KMS-11 (cell line): ENCODE results near the gene TMEM42.

Experiments
- H2AFZ ChIP-seq: fragments of 200-600 bp; sonication (generic); 2 replicates; pipeline ENCODE4 v1.6.1; 2016; ENCODE audit warnings: antibody characterized with exemption, mixed run types, low read depth
- H3K27ac ChIP-seq: fragments of 200-600 bp; sonication (generic); 2 replicates; pipeline ENCODE4 v1.6.1; 2016; ENCODE audit warnings: mild to moderate bottlenecking, mixed run types
- H3K27me3 ChIP-seq: fragments of 200-600 bp; sonication (generic); 2 replicates; pipeline ENCODE4 v1.6.1; 2017; ENCODE audit warnings: mild to moderate bottlenecking, low read depth, mixed run types, moderate library complexity; ENCODE audit not compliant: insufficient read depth
- H3K36me3 ChIP-seq: fragments of 200-600 bp; sonication (generic); 2 replicates; pipeline ENCODE4 v1.6.1; 2017; ENCODE audit warnings: mild to moderate bottlenecking, mixed run types; ENCODE audit not compliant: insufficient read depth
- H3K4me1 ChIP-seq: fragments of 200-600 bp; sonication (generic); 2 replicates; pipeline ENCODE4 v1.6.1; 2016; ENCODE audit warnings: mild to moderate bottlenecking, low read depth, mixed run types; ENCODE audit not compliant: poor library complexity, severe bottlenecking
- H3K4me2 ChIP-seq: fragments of 200-600 bp; sonication (generic); 2 replicates; pipeline ENCODE4 v1.7.0; 2016; ENCODE audit warnings: mild to moderate bottlenecking, mixed run types
- H3K4me3 ChIP-seq: fragments of 200-600 bp; sonication (generic); IDR thresholded peaks from 2 replicates; pipeline ENCODE4 v1.6.1; 2017; ENCODE audit warnings: low read depth, low read length, mixed read lengths; ENCODE audit not compliant: insufficient read depth
- H3K79me2 ChIP-seq: fragments of 200-600 bp; sonication (generic); 2 replicates; pipeline ENCODE4 v1.6.1; 2016; ENCODE audit warnings: low read depth, mixed run types; ENCODE audit not compliant: insufficient read depth
- H3K9ac ChIP-seq: fragments of 200-600 bp; sonication (generic); 2 replicates; pipeline ENCODE4 v1.6.1; 2016; ENCODE audit warnings: mild to moderate bottlenecking, mixed run types
- H4K20me1 ChIP-seq: fragments of 200-600 bp; sonication (generic); 2 replicates; pipeline ENCODE4 v1.6.1; 2016; ENCODE audit warnings: mild to moderate bottlenecking, mixed run types; ENCODE audit not compliant: insufficient read depth
- TF ChIP-seq, protein P1 (sequence below): fragments of 200-600 bp; sonication (generic); conservative IDR thresholded peaks from 2 replicates; pipeline ENCODE4 v1.6.1; 2017; ENCODE audit warnings: low read depth, mild to moderate bottlenecking, antibody characterized with exemption, low read length, moderate library complexity, mixed read lengths

The TMEM42 gene

DNA sequence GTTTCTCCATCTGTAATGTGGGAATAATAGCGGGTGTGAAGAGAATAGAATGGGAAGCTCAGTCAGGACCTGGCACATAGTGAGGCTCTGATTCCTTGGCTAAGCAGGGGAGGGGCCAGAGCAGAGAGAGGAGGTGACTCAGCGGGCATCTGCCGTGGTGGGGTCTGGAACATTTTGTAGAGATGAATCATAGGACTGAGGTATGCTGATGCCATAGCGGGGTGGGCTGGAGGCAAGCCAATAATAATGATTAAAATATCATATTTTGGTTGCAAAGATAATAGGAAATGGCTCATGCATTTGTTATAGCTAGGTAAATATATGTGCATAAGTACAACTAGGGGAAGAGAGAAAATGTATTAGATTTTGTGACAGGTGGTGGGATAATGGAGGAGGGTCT, 23.9 kb downstream of the TMEM42 start:
- Histone ChIP-seq H3K36me3 (no peaks in the 10 kb centered on the region), H3K4me3 (no peak overlapping the region), H3K27ac (no peak overlapping the region), H3K27me3 (no peaks in the 10 kb centered on the region), H4K20me1 (no peaks in the 10 kb centered on the region), H3K4me2 (no peak overlapping the region), H2AFZ (no peak overlapping the region), H3K4me1 (peaks cover 5% of the 10 kb centered on the region), H3K79me2 (no peaks in the 10 kb centered on the region), H3K9ac (no peak overlapping the region)
- TF ChIP-seq, protein P1, sequence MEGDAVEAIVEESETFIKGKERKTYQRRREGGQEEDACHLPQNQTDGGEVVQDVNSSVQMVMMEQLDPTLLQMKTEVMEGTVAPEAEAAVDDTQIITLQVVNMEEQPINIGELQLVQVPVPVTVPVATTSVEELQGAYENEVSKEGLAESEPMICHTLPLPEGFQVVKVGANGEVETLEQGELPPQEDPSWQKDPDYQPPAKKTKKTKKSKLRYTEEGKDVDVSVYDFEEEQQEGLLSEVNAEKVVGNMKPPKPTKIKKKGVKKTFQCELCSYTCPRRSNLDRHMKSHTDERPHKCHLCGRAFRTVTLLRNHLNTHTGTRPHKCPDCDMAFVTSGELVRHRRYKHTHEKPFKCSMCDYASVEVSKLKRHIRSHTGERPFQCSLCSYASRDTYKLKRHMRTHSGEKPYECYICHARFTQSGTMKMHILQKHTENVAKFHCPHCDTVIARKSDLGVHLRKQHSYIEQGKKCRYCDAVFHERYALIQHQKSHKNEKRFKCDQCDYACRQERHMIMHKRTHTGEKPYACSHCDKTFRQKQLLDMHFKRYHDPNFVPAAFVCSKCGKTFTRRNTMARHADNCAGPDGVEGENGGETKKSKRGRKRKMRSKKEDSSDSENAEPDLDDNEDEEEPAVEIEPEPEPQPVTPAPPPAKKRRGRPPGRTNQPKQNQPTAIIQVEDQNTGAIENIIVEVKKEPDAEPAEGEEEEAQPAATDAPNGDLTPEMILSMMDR = no peak

DNA sequence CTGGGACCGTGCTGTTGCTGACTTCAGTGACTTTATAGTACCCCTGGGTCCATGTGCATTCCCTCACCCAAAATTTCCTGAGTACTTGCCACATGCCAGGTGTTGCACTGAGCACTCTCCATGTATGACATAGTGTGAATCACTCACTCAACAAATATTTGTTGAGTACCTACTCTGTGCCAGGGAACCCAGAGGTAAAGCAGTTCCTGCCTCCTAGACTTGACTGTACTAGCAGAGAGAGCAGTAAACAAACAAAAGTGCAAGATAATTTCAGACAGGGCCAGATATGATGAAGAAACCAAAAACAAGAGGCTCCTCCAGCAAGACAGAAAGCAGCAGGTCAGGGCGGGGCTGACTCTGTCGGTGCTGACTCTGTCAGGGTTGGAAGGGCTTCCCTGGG, 24.8 kb downstream of the TMEM42 start:
- H3K4me3 ChIP-seq = no peak overlapping the region
- no peak overlapping the region for H2AFZ ChIP-seq
- H3K9ac ChIP-seq = no peak overlapping the region
- no peaks in the 10 kb centered on the region for H3K79me2 ChIP-seq
- H3K27me3 ChIP-seq = no peaks in the 10 kb centered on the region
- no peak overlapping the region for H3K4me2 ChIP-seq
- no peaks in the 10 kb centered on the region for H4K20me1 ChIP-seq
- no peak overlapping the region for H3K27ac ChIP-seq
- H3K4me1 ChIP-seq = no peaks in the 10 kb centered on the region
- no peaks in the 10 kb centered on the region for H3K36me3 ChIP-seq
- TF ChIP-seq, protein P1 = no peak

DNA sequence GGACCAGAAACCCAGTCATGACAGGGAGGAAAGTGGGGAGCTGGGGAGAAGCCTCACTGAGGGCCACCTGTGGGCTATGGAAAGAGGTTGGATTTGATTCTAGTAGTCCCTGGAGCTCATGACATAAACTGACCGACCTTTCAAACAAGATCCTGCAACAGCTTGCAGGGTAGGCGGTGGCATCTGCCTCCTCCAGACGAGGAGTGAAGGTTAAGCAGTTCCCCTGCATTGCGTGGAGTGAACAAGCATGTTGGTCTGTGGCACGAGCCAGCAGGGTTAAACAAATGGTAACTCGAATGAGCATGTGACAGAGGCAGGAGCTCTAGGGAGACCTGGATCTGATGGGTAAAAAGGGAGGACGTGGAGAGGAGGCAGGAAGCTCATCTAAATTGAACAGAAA, 25.4 kb downstream of the TMEM42 start:
- H3K27me3 ChIP-seq = no peaks in the 10 kb centered on the region
- H4K20me1 ChIP-seq = no peaks in the 10 kb centered on the region
- H3K4me2 ChIP-seq = no peak overlapping the region
- TF ChIP-seq, protein P1 = no peak
- no peak overlapping the region for H3K4me3 ChIP-seq
- H3K36me3 ChIP-seq = no peaks in the 10 kb centered on the region
- H2AFZ ChIP-seq = no peak overlapping the region
- no peak overlapping the region for H3K27ac ChIP-seq
- no peaks in the 10 kb centered on the region for H3K79me2 ChIP-seq
- H3K9ac ChIP-seq = no peak overlapping the region
- no peaks in the 10 kb centered on the region for H3K4me1 ChIP-seq

DNA sequence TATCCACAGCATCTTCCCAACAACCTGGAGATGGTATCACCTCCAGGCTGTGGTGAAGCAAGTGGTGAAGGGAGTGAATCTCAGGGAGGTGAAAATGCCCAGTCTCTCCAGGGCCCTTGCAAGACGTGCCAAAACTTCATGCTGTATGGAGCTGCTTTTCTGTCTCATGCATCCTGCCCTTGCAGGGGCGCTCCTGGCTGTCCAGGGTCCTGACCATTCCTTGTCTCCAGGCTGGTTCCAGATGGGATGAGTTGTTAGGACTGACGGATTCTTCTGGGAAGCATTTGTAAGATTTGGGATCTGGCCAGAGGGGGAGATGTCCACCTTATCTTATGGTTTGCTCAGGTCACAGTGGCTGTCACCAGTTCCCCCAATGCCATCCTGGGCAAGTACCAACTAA, 28.5 kb downstream of the TMEM42 start:
- no peak overlapping the region for H3K4me2 ChIP-seq
- H3K27ac ChIP-seq = no peak overlapping the region
- no peak overlapping the region for H3K9ac ChIP-seq
- H3K27me3 ChIP-seq = no peaks in the 10 kb centered on the region
- no peaks in the 10 kb centered on the region for H3K4me1 ChIP-seq
- no peak overlapping the region for H3K4me3 ChIP-seq
- TF ChIP-seq, protein P1 = no peak
- no peaks in the 10 kb centered on the region for H3K79me2 ChIP-seq
- H4K20me1 ChIP-seq = no peaks in the 10 kb centered on the region
- no peaks in the 10 kb centered on the region for H3K36me3 ChIP-seq
- no peak overlapping the region for H2AFZ ChIP-seq
